ENCODE measurements around the gene BCL6B.

DNA sequence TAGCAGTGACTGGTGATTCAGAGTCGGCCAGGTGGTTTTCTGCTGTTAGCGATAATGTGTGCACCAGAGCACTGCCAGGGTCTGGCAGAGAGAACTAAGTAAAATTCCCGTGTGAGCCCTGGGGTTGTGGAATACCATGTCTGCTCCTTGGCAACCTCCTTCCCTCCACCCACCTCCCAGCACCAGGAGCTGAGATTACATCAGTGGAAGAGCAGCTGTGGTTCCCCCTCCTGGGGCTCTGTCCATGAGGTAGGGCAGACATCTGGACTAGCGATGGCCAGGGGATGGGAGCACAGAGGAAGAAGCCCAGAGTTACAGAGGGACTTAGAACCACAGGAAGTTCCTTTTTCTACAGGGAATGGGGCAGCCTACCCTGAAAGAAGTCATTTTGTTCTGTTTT lies 41.4 kb downstream of the BCL6B start:
- TF ChIP-seq POLR2A (IDR thresholded peaks at IDR 0.05; ENCODE audit: low read depth, low read length) = no peak
- TF ChIP-seq POLR2AphosphoS5 (IDR thresholded peaks at IDR 0.05; ENCODE audit: low read depth, low read length) = no peak
- TF ChIP-seq TAF1 (IDR thresholded peaks at IDR 0.05; ENCODE audit: borderline replicate concordance, low read depth, low read length) = no peak
